Fibroblast of lung (primary cell): ENCODE results near the gene GOLPH3L. TPM values are rescaled to one million over a fixed set of nuclear protein-coding genes. Genes with fewer than 3 reads are reported as not detected.

Experiments
- DNase-seq, 2 donors: peaks; one replicate each; pipeline versions ENCODE4 v3.0.0 to v3.0.0-alpha.2; 2010; ENCODE audit warnings: low read depth in 2 of 2
- H2AFZ ChIP-seq: 2 replicates; pipeline ENCODE4 v1.5.1; 2012; ENCODE audit warnings: low read length, control low read depth, inconsistent platforms
- H3K27ac ChIP-seq: 2 replicates; pipeline ENCODE4 v1.5.1; 2011; ENCODE audit warnings: low read length, control low read depth; ENCODE audit not compliant: insufficient read depth
- H3K27me3 ChIP-seq: 2 replicates; pipeline ENCODE4 v1.5.1; 2011; ENCODE audit warnings: mild to moderate bottlenecking, low read length; ENCODE audit not compliant: control insufficient read depth, insufficient read depth
- H3K36me3 ChIP-seq: 2 replicates; pipeline ENCODE4 v1.5.1; 2011; ENCODE audit warnings: low read length; ENCODE audit not compliant: control insufficient read depth, insufficient read depth
- H3K4me1 ChIP-seq: 2 replicates; pipeline ENCODE4 v1.5.1; 2011; ENCODE audit warnings: low read length; ENCODE audit not compliant: control insufficient read depth, insufficient read depth; ENCODE audit errors: extremely low read depth
- H3K4me2 ChIP-seq: 2 replicates; pipeline ENCODE4 v1.5.1; 2011; ENCODE audit warnings: low read length, control low read depth; ENCODE audit not compliant: insufficient read depth; ENCODE audit errors: extremely low read depth
- H3K4me3 ChIP-seq, 4 experiments: fragments of 200-600 bp in 1 of 4; sonication (generic) in 1 of 4; replicated peaks in 1 of 4; 2 replicates each; pipeline ENCODE4 v1.5.1; 2011 to 2016; ENCODE audit warnings: low read length in 4 of 4, low read depth in 3 of 4, mild to moderate bottlenecking in 3 of 4, control low read depth in 2 of 4, inconsistent platforms in 1 of 4, mixed read lengths in 1 of 4; ENCODE audit not compliant: insufficient read depth in 1 of 4; ENCODE audit errors: control extremely low read depth in 1 of 4
- H3K79me2 ChIP-seq: 2 replicates; pipeline ENCODE4 v1.5.1; 2012; ENCODE audit warnings: mild to moderate bottlenecking, low read length, inconsistent platforms; ENCODE audit not compliant: control insufficient read depth, insufficient read depth
- H3K9ac ChIP-seq: 2 replicates; pipeline ENCODE4 v1.5.1; 2011; ENCODE audit warnings: mild to moderate bottlenecking, low read length, control low read depth; ENCODE audit not compliant: insufficient read depth
- H3K9me3 ChIP-seq: 2 replicates; pipeline ENCODE4 v1.5.1; 2012; ENCODE audit warnings: low read depth, low read length; ENCODE audit not compliant: control insufficient read depth, insufficient read depth
- H4K20me1 ChIP-seq: 2 replicates; pipeline ENCODE4 v1.5.1; 2011; ENCODE audit warnings: low read length; ENCODE audit not compliant: control insufficient read depth, insufficient read depth; ENCODE audit errors: extremely low read depth
- EZH2 ChIP-seq: IDR thresholded peaks from 2 replicates; pipeline ENCODE4 v1.5.1; 2012; ENCODE audit warnings: low read length, control low read depth, mild to moderate bottlenecking; ENCODE audit errors: missing control alignments
- polyA plus RNA-seq, 2 donors: library from polyadenylated mRNA; depleted of rRNA in 1 of 2; stranded (reverse) in 1 of 2; unstranded in 1 of 2; fragments of >200 nt; gene quantifications; 2 replicates each; pipeline ENCODE4 v1.2.1, GENCODE V29; 2011 to 2012; ENCODE audit warnings: missing spikeins in 1 of 2
- total RNA-seq: library from RNA; depleted of rRNA; stranded (reverse); fragments of >200 nt; gene quantifications from 2 replicates; pipeline ENCODE4 v1.2.1, GENCODE V29; 2014
- TF ChIP-seq, protein P1 (sequence below), 2 donors: IDR thresholded peaks in 1 of 2; conservative IDR thresholded peaks in 1 of 2; 1 replicate in 1 of 2; 2 replicates in 1 of 2; pipeline ENCODE4 v1.5.1; 2011 to 2012; ENCODE audit warnings: low read length in 2 of 2, control low read depth in 1 of 2, inconsistent platforms in 1 of 2, low read depth in 1 of 2, mild to moderate bottlenecking in 1 of 2

Gene GOLPH3L
- total and polyA plus RNA-seq, 2 donors (not counting 1 experiment from before 2014, with no cell fraction given): 11.1 to 28.7 TPM

DNA sequence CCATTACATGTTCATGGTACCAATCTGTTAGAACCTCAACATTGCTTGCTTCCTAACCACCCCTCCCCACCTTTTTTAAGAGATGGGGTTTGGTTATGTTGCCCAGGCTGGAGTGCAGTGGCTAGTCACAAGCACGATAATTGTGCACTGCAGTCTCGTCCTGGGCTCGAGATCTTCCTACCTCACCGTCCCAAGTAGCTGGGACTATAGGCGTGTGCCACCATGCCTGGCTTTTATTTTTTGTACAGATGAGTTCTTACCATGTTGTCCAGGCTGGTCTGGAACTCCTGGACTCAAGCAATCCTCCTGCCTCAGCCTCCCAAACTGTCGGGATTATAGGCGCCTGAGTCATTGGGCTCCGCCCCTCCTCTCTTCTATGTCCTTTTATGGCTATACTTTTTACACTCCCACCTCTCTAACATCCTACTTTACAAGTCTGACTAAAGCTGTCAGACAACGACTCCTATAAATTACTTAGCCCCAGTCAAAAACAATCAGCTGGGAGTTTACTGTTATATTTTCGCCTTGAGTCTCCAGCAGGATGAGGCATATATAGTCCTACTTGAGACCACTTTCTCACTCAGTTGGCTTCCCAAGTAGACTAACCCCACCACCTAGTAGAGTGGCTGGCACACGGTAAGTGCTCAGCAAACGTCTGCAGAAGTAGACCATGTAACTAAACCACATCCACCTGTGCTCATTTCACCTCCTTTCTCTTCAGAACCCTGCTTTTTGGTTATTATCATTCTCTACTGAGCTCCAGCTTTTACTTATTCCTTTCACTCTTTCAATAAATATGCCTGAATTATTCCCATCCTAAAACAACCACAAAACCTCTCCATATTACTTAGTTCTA, 81.4 kb downstream of the GOLPH3L start:
- H3K4me2 ChIP-seq: no peak overlapping the region
- peaks cover 10% of the 10 kb centered on the region for H3K79me2 ChIP-seq
- H3K27ac ChIP-seq: peak overlapping the region; percentile 26
- H2AFZ ChIP-seq: no peak overlapping the region
- H3K27me3 ChIP-seq: no peaks in the 10 kb centered on the region
- peak in 1 of 2 donors; percentile 19 for DNase-seq
- H3K4me3 ChIP-seq: no peak overlapping the region
- H3K9me3 ChIP-seq: no peaks in the 10 kb centered on the region
- TF ChIP-seq EZH2: no peak
- TF ChIP-seq, protein P1, sequence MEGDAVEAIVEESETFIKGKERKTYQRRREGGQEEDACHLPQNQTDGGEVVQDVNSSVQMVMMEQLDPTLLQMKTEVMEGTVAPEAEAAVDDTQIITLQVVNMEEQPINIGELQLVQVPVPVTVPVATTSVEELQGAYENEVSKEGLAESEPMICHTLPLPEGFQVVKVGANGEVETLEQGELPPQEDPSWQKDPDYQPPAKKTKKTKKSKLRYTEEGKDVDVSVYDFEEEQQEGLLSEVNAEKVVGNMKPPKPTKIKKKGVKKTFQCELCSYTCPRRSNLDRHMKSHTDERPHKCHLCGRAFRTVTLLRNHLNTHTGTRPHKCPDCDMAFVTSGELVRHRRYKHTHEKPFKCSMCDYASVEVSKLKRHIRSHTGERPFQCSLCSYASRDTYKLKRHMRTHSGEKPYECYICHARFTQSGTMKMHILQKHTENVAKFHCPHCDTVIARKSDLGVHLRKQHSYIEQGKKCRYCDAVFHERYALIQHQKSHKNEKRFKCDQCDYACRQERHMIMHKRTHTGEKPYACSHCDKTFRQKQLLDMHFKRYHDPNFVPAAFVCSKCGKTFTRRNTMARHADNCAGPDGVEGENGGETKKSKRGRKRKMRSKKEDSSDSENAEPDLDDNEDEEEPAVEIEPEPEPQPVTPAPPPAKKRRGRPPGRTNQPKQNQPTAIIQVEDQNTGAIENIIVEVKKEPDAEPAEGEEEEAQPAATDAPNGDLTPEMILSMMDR (conservative IDR thresholded peaks at IDR 0.05 in 1 of 2, IDR thresholded peaks at IDR 0.05 in 1 of 2; ENCODE audit: low read depth in 1 of 2, low read length in 2 of 2): no peak
- peaks cover 34% of the 10 kb centered on the region for H3K4me1 ChIP-seq
- no peak overlapping the region for H3K9ac ChIP-seq
- H3K36me3 ChIP-seq: peaks cover 3% of the 10 kb centered on the region
- H4K20me1 ChIP-seq: no peaks in the 10 kb centered on the region

DNA sequence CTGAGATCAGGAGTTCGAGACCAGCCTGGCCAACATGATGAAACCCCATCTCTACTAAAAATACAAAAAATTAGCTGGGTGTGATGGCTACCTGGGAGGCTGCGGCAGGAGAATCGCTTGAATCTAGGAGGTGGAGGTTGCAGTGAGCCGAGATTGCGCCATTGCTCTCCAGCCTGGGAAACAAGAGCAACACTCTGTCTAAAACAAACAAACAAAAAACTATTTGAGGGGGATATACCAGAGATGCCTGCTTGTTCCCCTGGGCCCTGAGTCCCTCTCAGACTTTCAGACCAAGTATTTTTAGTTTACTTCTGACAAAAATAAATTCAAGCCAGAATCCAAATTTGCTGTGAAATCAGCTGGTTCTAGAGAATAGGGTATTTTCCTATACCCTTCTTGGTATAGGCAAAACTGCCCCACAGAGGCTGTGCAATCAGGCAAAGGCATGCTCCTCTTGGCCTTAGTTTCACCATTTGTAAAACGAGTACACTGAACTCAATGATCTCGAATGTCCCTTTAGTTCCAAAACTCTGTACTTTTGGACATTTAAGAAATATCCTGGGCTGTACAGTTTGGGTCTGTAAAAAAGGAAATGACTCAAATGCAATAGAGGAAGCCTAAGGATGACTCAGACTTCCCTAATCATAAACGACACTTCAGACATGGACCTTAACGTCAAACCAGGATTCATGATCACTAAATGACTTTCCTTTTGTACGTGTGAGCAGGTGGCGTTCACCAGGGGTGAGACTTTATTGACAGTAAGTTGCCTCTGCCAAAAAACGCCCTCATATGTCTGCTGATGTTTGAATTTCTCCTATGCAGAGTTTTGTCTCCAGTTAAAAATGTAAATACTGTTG, 83.7 kb downstream of the GOLPH3L start:
- Histone ChIP-seq H3K9ac (peak overlapping the region; percentile 52), H3K4me1 (peaks cover 23% of the 10 kb centered on the region), H3K36me3 (peaks cover 3% of the 10 kb centered on the region), H3K27me3 (no peaks in the 10 kb centered on the region), H2AFZ (no peak overlapping the region), H3K27ac (peak overlapping the region; percentile 96), H4K20me1 (no peaks in the 10 kb centered on the region), H3K4me2 (peak overlapping the region; percentile 79), H3K79me2 (peaks cover 11% of the 10 kb centered on the region), H3K9me3 (no peaks in the 10 kb centered on the region), H3K4me3 (no peak overlapping the region)
- peak; percentile 93 to 94 for DNase-seq
- TF ChIP-seq, protein P1 (conservative IDR thresholded peaks at IDR 0.05 in 1 of 2, IDR thresholded peaks at IDR 0.05 in 1 of 2; ENCODE audit: low read depth in 1 of 2, low read length in 2 of 2): no peak
- TF ChIP-seq EZH2: no peak

DNA sequence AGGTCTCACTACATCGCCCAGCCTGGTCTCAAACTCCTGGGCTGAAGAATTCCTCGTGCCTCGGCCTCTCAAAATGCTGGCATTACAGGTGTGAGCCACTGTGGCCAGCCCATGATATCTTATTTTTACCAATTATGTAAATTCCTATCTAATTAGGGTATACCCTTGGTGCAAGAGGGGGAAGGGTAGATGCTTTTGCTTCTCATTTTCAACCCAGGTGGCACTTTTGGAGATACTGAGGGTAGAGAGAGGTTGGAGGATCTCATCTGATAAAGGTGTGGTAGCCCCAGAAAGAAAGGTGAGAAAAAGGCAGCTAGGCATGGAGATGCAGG, 85.0 kb downstream of the GOLPH3L start:
- H3K9ac ChIP-seq: peak overlapping the region; percentile 39
- H3K27ac ChIP-seq: peak overlapping the region; percentile 96
- H3K27me3 ChIP-seq: no peaks in the 10 kb centered on the region
- peaks cover 23% of the 10 kb centered on the region for H3K4me1 ChIP-seq
- TF ChIP-seq, protein P1 (conservative IDR thresholded peaks at IDR 0.05 in 1 of 2, IDR thresholded peaks at IDR 0.05 in 1 of 2; ENCODE audit: low read depth in 1 of 2, low read length in 2 of 2): no peak
- TF ChIP-seq EZH2: no peak
- peaks cover 11% of the 10 kb centered on the region for H3K79me2 ChIP-seq
- no peaks in the 10 kb centered on the region for H4K20me1 ChIP-seq
- no peak overlapping the region for H2AFZ ChIP-seq
- H3K4me2 ChIP-seq: peak overlapping the region; percentile 49
- peaks cover 3% of the 10 kb centered on the region for H3K36me3 ChIP-seq
- H3K9me3 ChIP-seq: no peaks in the 10 kb centered on the region
- no peak overlapping the region for H3K4me3 ChIP-seq
- no peak for DNase-seq
